ENCODE measurements around the gene MRPS16.
"Not testable (repeated sequence)": the region's sequence is repeated elsewhere in the genome, so short reads cannot be mapped to it uniquely, and the experiment has no call there.

The MRPS16 gene

GRCh38 chr10:73252445-73253224, at the start of gene MRPS16:
Gene MRPS16 (minus strand): TSS chr10:73252644. CDS start chr10:73252482, 162 bp downstream.
- DNase-seq, result peak; percentile 98
- in situ Hi-C loops (cut with MboI; ENCODE audit: low pct_unique_long_range_greater_than_20kb, low sequenced_read_pairs), result no loop called here

GRCh38 chr10:73296946-73297345, 44.5 kb upstream of the MRPS16 start:
- in situ Hi-C loops (cut with MboI; ENCODE audit: low pct_unique_long_range_greater_than_20kb, low sequenced_read_pairs), result no loop called here
- DNase-seq, result no peak

- in situ Hi-C loops (cut with MboI; ENCODE audit: low pct_unique_long_range_greater_than_20kb, low sequenced_read_pairs), result no loop called here
- no peak for DNase-seq
Observed at GRCh38 chr10:73293461-73293860, 41.0 kb upstream of the MRPS16 start.

GRCh38 chr10:73289958-73290357, 37.5 kb upstream of the MRPS16 start:
- DNase-seq, result no peak
- in situ Hi-C loops (cut with MboI; ENCODE audit: low pct_unique_long_range_greater_than_20kb, low sequenced_read_pairs), result no loop called here

- DNase-seq, result peak; percentile 18
- in situ Hi-C loops (cut with MboI; ENCODE audit: low pct_unique_long_range_greater_than_20kb, low sequenced_read_pairs), result no loop called here
Observed at GRCh38 chr10:73287441-73287840, 35.0 kb upstream of the MRPS16 start.

GRCh38 chr10:73281097-73281496, 28.7 kb upstream of the MRPS16 start:
- in situ Hi-C loops (cut with MboI; ENCODE audit: low pct_unique_long_range_greater_than_20kb, low sequenced_read_pairs), result no loop called here
- no peak for DNase-seq

- in situ Hi-C loops (cut with MboI; ENCODE audit: low pct_unique_long_range_greater_than_20kb, low sequenced_read_pairs), result no loop called here
Observed at GRCh38 chr10:73264423-73264822, 12.0 kb upstream of the MRPS16 start.

GRCh38 chr10:73263693-73264347, 11.4 kb upstream of the MRPS16 start:
- peak; percentile 37 for DNase-seq

More at GRCh38 chr10:73264423-73264822, 12.0 kb upstream of the MRPS16 start:
- no peak for DNase-seq

GRCh38 chr10:73262880-73263555, 10.6 kb upstream of the MRPS16 start:
- DNase-seq, result no peak
- in situ Hi-C loops (cut with MboI; ENCODE audit: low pct_unique_long_range_greater_than_20kb, low sequenced_read_pairs), result no loop called here

More at GRCh38 chr10:73263693-73264347, 11.4 kb upstream of the MRPS16 start:
- in situ Hi-C loops (cut with MboI; ENCODE audit: low pct_unique_long_range_greater_than_20kb, low sequenced_read_pairs), result no loop called here

GRCh38 chr10:73262105-73262730, 9.8 kb upstream of the MRPS16 start:
- no peak for DNase-seq
- in situ Hi-C loops (cut with MboI; ENCODE audit: low pct_unique_long_range_greater_than_20kb, low sequenced_read_pairs), result no loop called here

GRCh38 chr10:73261362-73261995, 9.0 kb upstream of the MRPS16 start:
- no peak for DNase-seq
- in situ Hi-C loops (cut with MboI; ENCODE audit: low pct_unique_long_range_greater_than_20kb, low sequenced_read_pairs), result no loop called here

- in situ Hi-C loops (cut with MboI; ENCODE audit: low pct_unique_long_range_greater_than_20kb, low sequenced_read_pairs); DNase-seq: not testable (repeated sequence)
Observed at GRCh38 chr10:73258612-73259011, 6.2 kb upstream of the MRPS16 start.

GRCh38 chr10:73253225-73253555, 746 bp upstream of the MRPS16 start:
- DNase-seq, result peak; percentile 30
- in situ Hi-C loops (cut with MboI; ENCODE audit: low pct_unique_long_range_greater_than_20kb, low sequenced_read_pairs), result no loop called here

GRCh38 chr10:73251683-73252444, 580 bp downstream of the MRPS16 start:
- no peak for DNase-seq
- in situ Hi-C loops (cut with MboI; ENCODE audit: low pct_unique_long_range_greater_than_20kb, low sequenced_read_pairs), result no loop called here

GRCh38 chr10:73248259-73248724, 4.2 kb downstream of the MRPS16 start:
- in situ Hi-C loops (cut with MboI; ENCODE audit: low pct_unique_long_range_greater_than_20kb, low sequenced_read_pairs), result no loop called here
- no peak for DNase-seq

- no peak for DNase-seq
- in situ Hi-C loops (cut with MboI; ENCODE audit: low pct_unique_long_range_greater_than_20kb, low sequenced_read_pairs), result no loop called here
Observed at GRCh38 chr10:73247509-73248258, 4.8 kb downstream of the MRPS16 start.

GRCh38 chr10:73246646-73247508, 5.6 kb downstream of the MRPS16 start, which contains the start of gene DNAJC9:
Gene DNAJC9 (minus strand): TSS chr10:73247255. CDS start chr10:73247189, 66 bp downstream.
- in situ Hi-C loops (cut with MboI; ENCODE audit: low pct_unique_long_range_greater_than_20kb, low sequenced_read_pairs), result no loop called here
- peak; percentile 99 for DNase-seq
